Activated CD4-positive, alpha-beta T cell treated with anti-CD3 and anti-CD28 coated beads, Interleukin-2, amount 50 U/mL, for 4 hours (primary cell): ENCODE data around the gene KCNA10.

Experiments used
- DNase-seq, 2 experiments: peaks; one replicate each; pipeline ENCODE4 v3.0.0-alpha.2; 2020

The KCNA10 gene

GRCh38 chr1:110519125-110519810 is at the start of gene KCNA10:
TSS of gene KCNA10 (minus strand) at chr1:110519175. CDS start at chr1:110518787, 388 bp downstream.
- no peak for DNase-seq

DNA sequence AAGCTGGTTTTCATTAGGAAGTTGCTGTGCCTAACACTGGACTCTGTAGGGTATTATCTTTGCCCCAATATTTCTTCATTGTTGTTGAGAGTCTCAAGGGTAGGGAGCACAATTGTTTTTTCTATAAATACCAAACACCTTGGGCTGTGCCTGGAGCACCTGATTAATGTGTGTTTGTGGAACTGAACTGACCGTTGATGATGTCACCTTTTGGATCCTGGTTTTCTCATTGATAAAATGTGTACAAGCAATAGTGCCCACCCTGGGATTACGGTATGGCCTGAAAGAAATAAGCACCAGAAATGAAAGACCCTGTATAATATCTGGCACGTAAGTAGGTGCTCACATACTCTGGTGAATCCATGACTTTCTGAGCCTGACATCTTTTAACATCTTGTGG is 47.9 kb upstream of the KCNA10 start:
- DNase-seq, result no peak

- no peak for DNase-seq
Measured at GRCh38 chr1:110565565-110565964, 46.6 kb upstream of the KCNA10 start.

DNA sequence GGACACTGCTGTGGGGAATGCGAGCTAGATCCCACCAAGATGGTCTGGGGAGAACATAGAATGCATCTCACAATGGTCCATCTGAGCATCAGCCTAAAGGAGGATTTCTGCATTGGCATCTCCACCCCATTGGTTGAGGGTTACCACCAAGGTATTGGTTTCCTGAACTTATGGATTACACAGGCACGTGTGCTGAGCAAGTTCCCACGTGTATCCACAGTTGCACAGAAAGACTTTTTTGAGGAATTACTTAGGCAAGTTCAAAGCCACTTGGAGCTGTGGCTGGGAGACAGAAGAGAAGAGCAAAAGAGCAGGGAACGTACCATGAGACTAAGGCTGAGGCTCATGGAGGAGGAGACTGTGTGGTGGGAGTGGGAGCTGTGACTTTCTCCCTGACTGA is 44.1 kb upstream of the KCNA10 start:
- DNase-seq, result no peak

DNA sequence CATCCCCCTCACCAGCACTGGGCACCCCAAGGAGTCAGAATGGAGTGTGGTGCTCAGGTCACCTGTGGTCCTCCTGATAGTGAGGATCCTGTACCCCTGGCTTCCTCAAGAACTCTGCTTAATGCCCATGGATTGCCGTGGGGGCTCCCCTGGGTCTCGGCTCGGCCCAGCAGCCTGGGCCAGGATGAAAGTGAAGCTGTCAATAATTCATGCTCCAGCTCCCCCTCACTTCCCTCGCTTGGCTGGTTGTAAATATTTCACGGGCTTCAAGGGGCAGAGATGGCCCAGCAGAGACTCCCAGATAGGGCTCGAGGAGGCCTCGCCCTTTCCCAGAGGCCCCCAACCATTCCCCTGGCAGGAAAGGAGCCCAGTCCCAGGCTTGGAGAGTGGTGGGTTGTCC is 42.6 kb upstream of the KCNA10 start:
- no peak for DNase-seq

- no peak for DNase-seq
Measured at GRCh38 chr1:110559157-110559556, 40.2 kb upstream of the KCNA10 start.

GRCh38 chr1:110557481-110557880 is 38.5 kb upstream of the KCNA10 start:
- no peak for DNase-seq

DNA sequence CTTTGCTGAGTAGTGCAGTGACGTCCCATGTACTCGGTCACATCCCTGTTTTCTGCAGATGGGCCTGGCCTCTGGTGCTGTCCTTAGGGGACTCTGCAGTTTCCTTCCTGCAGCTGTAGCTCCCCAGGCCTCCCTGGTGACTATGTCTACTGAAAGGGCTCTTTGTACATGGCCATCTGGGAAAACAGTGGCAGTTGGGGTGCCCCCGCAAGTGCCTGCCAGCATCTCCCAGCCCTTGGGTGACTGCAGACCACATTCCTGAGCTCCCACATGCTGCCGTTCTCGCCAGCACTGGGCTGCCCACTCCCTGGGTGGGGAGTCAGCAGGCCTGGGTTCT is 37.5 kb upstream of the KCNA10 start:
- DNase-seq, result no peak

DNA sequence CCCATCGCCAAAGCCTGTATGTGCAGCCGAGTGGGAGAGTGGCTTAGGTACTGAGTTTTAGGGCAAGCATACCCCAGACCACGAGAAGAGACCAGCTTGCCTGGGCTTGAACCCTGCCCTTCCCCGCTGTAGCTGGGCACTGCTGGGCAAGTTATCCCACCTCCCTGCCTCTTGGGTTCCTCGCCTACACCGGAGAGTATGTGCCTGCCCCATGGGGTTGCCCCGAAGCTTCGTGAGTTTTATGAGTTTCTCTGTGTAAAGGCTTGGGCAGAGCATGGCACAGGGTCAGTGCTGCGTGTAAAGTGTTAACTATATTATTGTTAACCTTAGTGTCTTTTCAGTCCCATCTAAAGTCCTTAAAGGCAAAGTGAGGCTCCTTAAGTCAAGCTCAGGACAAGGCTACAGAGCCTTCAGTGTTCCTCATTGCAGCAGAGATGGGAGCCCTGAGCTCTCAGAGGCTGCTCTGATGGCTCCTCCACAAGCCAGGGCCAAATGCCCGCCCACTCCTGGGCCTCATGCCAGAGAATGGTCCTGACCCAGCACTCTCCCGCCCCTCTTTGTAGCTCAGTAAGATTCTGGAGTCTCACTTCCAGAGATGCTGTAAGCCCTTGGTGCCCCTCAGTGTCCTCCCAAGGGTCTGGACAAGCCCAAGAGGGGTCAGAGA is 37.0 kb upstream of the KCNA10 start:
- DNase-seq, result no peak

- DNase-seq, result peak; percentile 55 to 57
Measured at GRCh38 chr1:110554871-110555801, 36.2 kb upstream of the KCNA10 start.

- DNase-seq, result no peak
Measured at GRCh38 chr1:110551278-110551809, 32.4 kb upstream of the KCNA10 start.

- no peak for DNase-seq
Measured at GRCh38 chr1:110549831-110550230, 30.9 kb upstream of the KCNA10 start.

GRCh38 chr1:110548381-110548780 is 29.4 kb upstream of the KCNA10 start:
- no peak for DNase-seq

GRCh38 chr1:110547017-110547416 is 28.0 kb upstream of the KCNA10 start:
- DNase-seq, result no peak

DNA sequence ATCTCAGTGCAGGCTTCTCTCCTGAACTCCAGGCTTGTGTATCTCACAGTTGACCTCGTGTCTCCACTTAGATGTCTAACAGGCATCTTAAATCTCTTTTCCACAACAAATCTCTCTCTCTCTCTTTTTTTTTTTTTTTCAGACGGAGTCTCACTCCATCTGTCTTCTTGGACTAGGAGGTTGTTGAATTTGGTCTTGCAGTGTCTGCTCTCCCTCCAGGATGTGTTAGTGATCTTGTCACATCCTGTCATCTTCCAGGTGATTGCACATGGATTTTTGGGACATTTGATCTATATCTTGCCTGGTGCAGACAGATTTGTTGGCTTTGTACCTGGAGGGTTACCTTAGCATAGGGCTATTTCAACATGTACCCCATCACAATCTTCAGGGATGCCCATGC is 26.5 kb upstream of the KCNA10 start:
- DNase-seq, result no peak

DNA sequence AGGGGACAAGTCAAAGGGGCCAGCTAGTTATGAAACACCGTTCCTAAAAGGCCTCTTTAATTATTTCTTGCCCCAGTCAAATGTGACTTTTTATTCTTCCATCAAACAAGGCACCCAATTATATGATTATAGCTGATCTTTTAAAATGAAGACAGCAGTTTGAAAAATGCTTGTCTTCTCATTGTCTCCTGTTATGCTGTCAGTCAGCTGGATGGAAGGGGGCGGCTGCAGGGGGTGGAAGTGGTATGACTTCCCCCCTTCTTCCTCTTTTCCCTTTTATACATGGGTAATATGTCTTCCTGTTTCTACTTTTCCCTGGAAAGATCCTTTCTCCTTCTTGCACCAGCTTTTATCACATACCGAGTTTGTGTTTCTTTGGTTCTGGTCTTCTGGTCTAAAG is 25.8 kb upstream of the KCNA10 start:
- DNase-seq, result no peak

- no peak for DNase-seq
Measured at GRCh38 chr1:110542725-110543124, 23.8 kb upstream of the KCNA10 start.

- DNase-seq, result no peak
Measured at GRCh38 chr1:110541906-110542395, 23.0 kb upstream of the KCNA10 start.

- no peak for DNase-seq
Measured at GRCh38 chr1:110540891-110541685, 22.1 kb upstream of the KCNA10 start.

DNA sequence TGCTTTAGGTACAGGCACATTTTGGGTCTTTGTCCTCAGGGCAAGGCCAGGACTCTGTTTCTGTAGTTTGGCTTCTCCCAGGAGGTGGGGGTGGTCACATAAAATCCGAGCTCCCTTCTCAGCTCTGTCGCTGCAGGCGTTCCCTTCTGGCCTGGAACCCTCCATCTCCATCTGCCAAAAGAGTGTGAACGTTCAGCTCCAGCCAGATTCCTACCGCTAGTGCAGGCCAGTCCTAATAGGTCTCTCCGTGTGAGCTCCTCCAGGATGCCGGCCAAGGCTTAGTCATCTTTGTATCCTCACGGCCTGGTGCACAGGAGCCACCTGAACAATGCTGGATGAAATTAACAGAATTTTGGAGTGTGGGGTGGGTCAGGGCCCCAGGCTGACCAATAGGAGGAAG is 19.9 kb upstream of the KCNA10 start:
- DNase-seq, result no peak

- no peak for DNase-seq
Measured at GRCh38 chr1:110538075-110538474, 19.1 kb upstream of the KCNA10 start.

DNA sequence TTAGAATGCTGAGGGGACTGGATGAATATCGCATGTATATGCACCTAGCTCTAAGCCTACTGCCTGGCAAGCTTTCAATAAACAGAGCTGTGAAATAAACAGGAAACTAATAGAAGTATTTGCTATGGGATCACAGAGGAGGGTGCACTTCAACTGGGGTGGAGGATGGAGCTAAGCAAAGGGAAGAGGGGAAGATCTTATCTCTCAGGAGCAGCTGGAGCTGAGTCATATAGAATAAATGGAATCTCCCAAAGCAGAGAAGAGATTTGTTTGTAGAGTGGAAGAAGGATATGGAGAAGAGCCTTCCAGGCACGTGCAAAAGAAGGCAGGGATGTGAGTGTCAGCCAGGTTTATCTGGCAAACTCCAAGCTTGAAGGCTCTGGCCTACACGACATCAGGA is 17.0 kb upstream of the KCNA10 start:
- DNase-seq, result no peak

GRCh38 chr1:110533230-110533629 is 14.3 kb upstream of the KCNA10 start:
- no peak for DNase-seq
